ENCODE measurements around the gene PPARG. TPM values are rescaled to one million over a fixed set of nuclear protein-coding genes. Genes with fewer than 3 reads are reported as not detected.

The PPARG gene
- total and polyA plus RNA-seq, 8 donors = 3.3 to 52.0 (median 5.4) TPM

GRCh38 chr3:12451481-12451880 lies 162.6 kb downstream of the PPARG start:
- H3K9me3 ChIP-seq = no peaks in the 10 kb centered on the region
- no peak for TF ChIP-seq CTCF (IDR thresholded peaks at IDR 0.05)
- H3K4me1 ChIP-seq = no peaks in the 10 kb centered on the region
- ATAC-seq (no peak), DNase-seq (no peak)
- no peaks in the 10 kb centered on the region for H3K36me3 ChIP-seq
- H3K27ac ChIP-seq = no peak overlapping the region
- no peak overlapping the region for H3K4me3 ChIP-seq
- H3K27me3 ChIP-seq = no peaks in the 10 kb centered on the region
- intact Hi-C loops (cut with DNase I) = no loop called here

GRCh38 chr3:12451960-12452359 lies 163.1 kb downstream of the PPARG start:
- no peaks in the 10 kb centered on the region for H3K4me1 ChIP-seq
- DNase-seq (no peak), ATAC-seq (no peak)
- TF ChIP-seq CTCF (IDR thresholded peaks at IDR 0.05) = no peak
- no peaks in the 10 kb centered on the region for H3K27me3 ChIP-seq
- no peak overlapping the region for H3K27ac ChIP-seq
- no peaks in the 10 kb centered on the region for H3K36me3 ChIP-seq
- no peak overlapping the region for H3K4me3 ChIP-seq
- intact Hi-C loops (cut with DNase I) = no loop called here
- H3K9me3 ChIP-seq = no peaks in the 10 kb centered on the region

GRCh38 chr3:12452361-12453330 lies 163.8 kb downstream of the PPARG start:
- H3K4me3 ChIP-seq = no peak overlapping the region
- no peak for TF ChIP-seq CTCF (IDR thresholded peaks at IDR 0.05)
- no peaks in the 10 kb centered on the region for H3K4me1 ChIP-seq
- H3K27me3 ChIP-seq = no peaks in the 10 kb centered on the region
- H3K27ac ChIP-seq = no peak overlapping the region
- H3K9me3 ChIP-seq = no peaks in the 10 kb centered on the region
- intact Hi-C loops (cut with DNase I) = no loop called here
- DNase-seq (no peak), ATAC-seq (peak; percentile 33)
- no peaks in the 10 kb centered on the region for H3K36me3 ChIP-seq

GRCh38 chr3:12454076-12454815 lies 165.4 kb downstream of the PPARG start:
- no peak overlapping the region for H3K27ac ChIP-seq
- TF ChIP-seq CTCF (IDR thresholded peaks at IDR 0.05) = no peak

GRCh38 chr3:12454816-12455121 lies 165.9 kb downstream of the PPARG start:
- Histone ChIP-seq H3K9me3 (no peaks in the 10 kb centered on the region), H3K36me3 (no peaks in the 10 kb centered on the region), H3K4me1 (peaks cover 0 to 14% of the 10 kb centered on the region in 2 donors), H3K4me3 (no peak overlapping the region), H3K27me3 (no peaks in the 10 kb centered on the region), H3K27ac (no peak overlapping the region)
- intact Hi-C loops (cut with DNase I) = no loop called here
- TF ChIP-seq CTCF (IDR thresholded peaks at IDR 0.05) = no peak
- ATAC-seq = no peak
- DNase-seq = no peak

More at GRCh38 chr3:12454076-12454815, 165.4 kb downstream of the PPARG start:
- DNase-seq = no peak
- Histone ChIP-seq H3K4me3 (no peak overlapping the region), H3K4me1 (peaks cover 0 to 11% of the 10 kb centered on the region in 2 donors), H3K36me3 (no peaks in the 10 kb centered on the region), H3K27me3 (no peaks in the 10 kb centered on the region), H3K9me3 (no peaks in the 10 kb centered on the region)
- intact Hi-C loops (cut with DNase I) = no loop called here
- no peak for ATAC-seq
